Measurements from ENCODE around the gene AP3M1. TPM values are rescaled to one million over a fixed set of nuclear protein-coding genes. Genes with fewer than 3 reads are reported as not detected.

The AP3M1 gene
- total RNA-seq, 1 experiment from 2014 or later = 52.6 TPM

- peak overlapping the region; percentile 95 for H3K27ac Mint-ChIP-seq (ENCODE audit: unreplicated experiment)
- peak overlapping the region; percentile 23 for H3K4me3 Mint-ChIP-seq (ENCODE audit: low read depth, unreplicated experiment)
- CTCF ChIA-PET = interaction anchor here (0.8 to 1.9 kb wide), 4 partner anchors 20 to 191 kb away, joined by 3 to 9 read pairs (median 4); no protein-coding TSS in a partner anchor
- BruUV-seq (replicated peaks) = TSS peak; percentile 76
- TF ChIP-seq CTCF (IDR thresholded peaks at IDR 0.05; ENCODE audit: unreplicated experiment) = no peak
- no peak for DNase-seq
- no peaks in the 10 kb centered on the region for H3K27me3 Mint-ChIP-seq (ENCODE audit: unreplicated experiment)
- intact Hi-C loops (cut with micrococcal nuclease; ENCODE audit: unreplicated experiment) = no loop called here
- H3K9me3 Mint-ChIP-seq (ENCODE audit: low read depth, unreplicated experiment) = no peaks in the 10 kb centered on the region
- H3K36me3 Mint-ChIP-seq (ENCODE audit: insufficient read depth, unreplicated experiment) = peaks cover 80% of the 10 kb centered on the region
- peaks cover 90% of the 10 kb centered on the region for H3K4me1 Mint-ChIP-seq (ENCODE audit: low read depth, unreplicated experiment)
Observed at GRCh38 chr10:74076961-74077360, 73.7 kb downstream of the AP3M1 start.

- intact Hi-C loops (cut with micrococcal nuclease; ENCODE audit: unreplicated experiment) = no loop called here
- no peaks in the 10 kb centered on the region for H3K9me3 Mint-ChIP-seq (ENCODE audit: low read depth, unreplicated experiment)
- no peaks in the 10 kb centered on the region for H3K27me3 Mint-ChIP-seq (ENCODE audit: unreplicated experiment)
- CTCF ChIA-PET = interaction anchor here (1.8 to 1.9 kb wide), 2 partner anchors 19 to 28 kb away, joined by 6 to 9 read pairs; no protein-coding TSS in a partner anchor
- peaks cover 79% of the 10 kb centered on the region for H3K36me3 Mint-ChIP-seq (ENCODE audit: insufficient read depth, unreplicated experiment)
- peak overlapping the region; percentile 16 for H3K4me3 Mint-ChIP-seq (ENCODE audit: low read depth, unreplicated experiment)
- peak overlapping the region; percentile 86 for H3K27ac Mint-ChIP-seq (ENCODE audit: unreplicated experiment)
- BruUV-seq (replicated peaks) = no TSS peak
- H3K4me1 Mint-ChIP-seq (ENCODE audit: low read depth, unreplicated experiment) = peaks cover 89% of the 10 kb centered on the region
- TF ChIP-seq CTCF (IDR thresholded peaks at IDR 0.05; ENCODE audit: unreplicated experiment) = no peak
- no peak for DNase-seq
Observed at GRCh38 chr10:74075906-74076305, 74.7 kb downstream of the AP3M1 start.

GRCh38 chr10:74072503-74072902 is 78.1 kb downstream of the AP3M1 start:
- DNase-seq = peak; percentile 65
- CTCF ChIA-PET = interaction anchor here (0.5 to 3.1 kb wide), 8 partner anchors 9 to 186 kb away, joined by 3 to 11 read pairs (median 6); no protein-coding TSS in a partner anchor
- no TSS peak for BruUV-seq (replicated peaks)
- peak overlapping the region; percentile 39 for H3K4me3 Mint-ChIP-seq (ENCODE audit: low read depth, unreplicated experiment)
- peak overlapping the region; percentile 86 for H3K27ac Mint-ChIP-seq (ENCODE audit: unreplicated experiment)
- H3K27me3 Mint-ChIP-seq (ENCODE audit: unreplicated experiment) = no peaks in the 10 kb centered on the region
- no peak for TF ChIP-seq CTCF (IDR thresholded peaks at IDR 0.05; ENCODE audit: unreplicated experiment)
- H3K9me3 Mint-ChIP-seq (ENCODE audit: low read depth, unreplicated experiment) = no peaks in the 10 kb centered on the region
- intact Hi-C loops (cut with micrococcal nuclease; ENCODE audit: unreplicated experiment) = loop anchor here (2.0 kb wide), 1 partner anchor 16 kb away; no protein-coding TSS in a partner anchor
- H3K36me3 Mint-ChIP-seq (ENCODE audit: insufficient read depth, unreplicated experiment) = peaks cover 61% of the 10 kb centered on the region
- H3K4me1 Mint-ChIP-seq (ENCODE audit: low read depth, unreplicated experiment) = peaks cover 94% of the 10 kb centered on the region

- no peaks in the 10 kb centered on the region for H3K9me3 Mint-ChIP-seq (ENCODE audit: low read depth, unreplicated experiment)
- H3K4me3 Mint-ChIP-seq (ENCODE audit: low read depth, unreplicated experiment) = no peak overlapping the region
- DNase-seq = no peak
- peaks cover 58% of the 10 kb centered on the region for H3K36me3 Mint-ChIP-seq (ENCODE audit: insufficient read depth, unreplicated experiment)
- TF ChIP-seq CTCF (IDR thresholded peaks at IDR 0.05; ENCODE audit: unreplicated experiment) = no peak
- H3K4me1 Mint-ChIP-seq (ENCODE audit: low read depth, unreplicated experiment) = peaks cover 85% of the 10 kb centered on the region
- peak overlapping the region; percentile 86 for H3K27ac Mint-ChIP-seq (ENCODE audit: unreplicated experiment)
- CTCF ChIA-PET = interaction anchor here (3.1 kb wide), 1 partner anchor 183 kb away, joined by 10 read pairs; no protein-coding TSS in a partner anchor
- intact Hi-C loops (cut with micrococcal nuclease; ENCODE audit: unreplicated experiment) = no loop called here
- no peaks in the 10 kb centered on the region for H3K27me3 Mint-ChIP-seq (ENCODE audit: unreplicated experiment)
- no TSS peak for BruUV-seq (replicated peaks)
Observed at GRCh38 chr10:74071157-74071556, 79.5 kb downstream of the AP3M1 start.

Other genes starting within 250 kb of the AP3M1 start
- gene PLAU, start 239.7 kb downstream of the AP3M1 start, total RNA-seq (2022) = 655 and 706 TPM in 2 replicates
- gene VCL, start 152.7 kb downstream of the AP3M1 start, total RNA-seq (2022) = 234 and 237 TPM in 2 replicates
- 62.5 and 66.6 TPM in 2 replicates for gene ADK, start 393 bp upstream of the AP3M1 start, total RNA-seq (2022)

Measured in Calu3 (cell line).